A673 (cell line): ENCODE measurements around the gene GRHPR.

Experiments
- EZH2 ChIP-seq: fragments of 200-600 bp; sonication (generic); IDR thresholded peaks from 2 replicates; pipeline ENCODE4 v1.6.1; 2017; ENCODE audit warnings: borderline replicate concordance, low read depth, mild to moderate bottlenecking, mixed read lengths, antibody characterized with exemption, low read length; ENCODE audit not compliant: poor library complexity, severe bottlenecking
- TF ChIP-seq, protein P1 (sequence below): fragments of 300-800, 200-600 bp; sonication (generic); conservative IDR thresholded peaks from 2 replicates; pipeline ENCODE4 v1.5.1; 2017; ENCODE audit warnings: low read depth, mild to moderate bottlenecking, antibody characterized with exemption, low read length, moderate library complexity, mixed read lengths

DNA sequence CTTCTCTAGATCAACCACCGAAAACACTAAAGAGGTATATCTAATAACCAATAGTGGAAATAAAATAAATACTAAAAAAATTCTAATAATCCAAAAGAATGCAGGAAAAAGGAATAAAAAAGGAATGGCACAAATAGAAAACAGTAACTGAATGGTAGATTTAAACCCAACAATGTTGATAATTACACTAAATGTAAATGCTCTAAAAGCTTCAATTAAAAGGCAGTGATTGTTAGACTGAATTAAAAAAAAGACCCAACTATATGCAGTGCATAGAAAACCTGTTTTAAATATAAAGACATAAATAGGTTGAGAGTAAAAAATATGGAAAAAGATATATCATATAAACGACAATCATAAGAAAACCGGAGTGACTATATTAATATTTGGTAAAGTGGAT lies 51.9 kb downstream of the GRHPR start:
- TF ChIP-seq, protein P1, sequence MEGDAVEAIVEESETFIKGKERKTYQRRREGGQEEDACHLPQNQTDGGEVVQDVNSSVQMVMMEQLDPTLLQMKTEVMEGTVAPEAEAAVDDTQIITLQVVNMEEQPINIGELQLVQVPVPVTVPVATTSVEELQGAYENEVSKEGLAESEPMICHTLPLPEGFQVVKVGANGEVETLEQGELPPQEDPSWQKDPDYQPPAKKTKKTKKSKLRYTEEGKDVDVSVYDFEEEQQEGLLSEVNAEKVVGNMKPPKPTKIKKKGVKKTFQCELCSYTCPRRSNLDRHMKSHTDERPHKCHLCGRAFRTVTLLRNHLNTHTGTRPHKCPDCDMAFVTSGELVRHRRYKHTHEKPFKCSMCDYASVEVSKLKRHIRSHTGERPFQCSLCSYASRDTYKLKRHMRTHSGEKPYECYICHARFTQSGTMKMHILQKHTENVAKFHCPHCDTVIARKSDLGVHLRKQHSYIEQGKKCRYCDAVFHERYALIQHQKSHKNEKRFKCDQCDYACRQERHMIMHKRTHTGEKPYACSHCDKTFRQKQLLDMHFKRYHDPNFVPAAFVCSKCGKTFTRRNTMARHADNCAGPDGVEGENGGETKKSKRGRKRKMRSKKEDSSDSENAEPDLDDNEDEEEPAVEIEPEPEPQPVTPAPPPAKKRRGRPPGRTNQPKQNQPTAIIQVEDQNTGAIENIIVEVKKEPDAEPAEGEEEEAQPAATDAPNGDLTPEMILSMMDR: no peak
- no peak for TF ChIP-seq EZH2
